AG04449 (cell line): ENCODE results near the gene IQCM.

Experiments
- CTCF ChIA-PET: fragments of 350-600 bp; formaldehyde crosslinking; extraction: SDS; loops from one replicate; lab custom pipeline; 2021; ENCODE audit warnings: antibody characterized with exemption; lab: Yijun Ruan, JAX
- POLR2A ChIA-PET: fragments of 400-600, 350-600 bp; formaldehyde crosslinking; extraction: SDS; loops from one replicate; lab custom pipeline; 2020; ENCODE audit warnings: antibody characterized with exemption, inconsistent platforms; lab: Yijun Ruan, JAX
- DNase-seq: peaks from one replicate; pipeline ENCODE4 v3.0.0-alpha.2; 2010; ENCODE audit warnings: low read depth, low spot score
- H3K4me3 ChIP-seq: 2 replicates; pipeline ENCODE4 v1.5.1; 2011; ENCODE audit warnings: low read depth, mild to moderate bottlenecking, control low read depth, low read length
- TF ChIP-seq, protein P1 (sequence below): IDR thresholded peaks from one replicate; pipeline ENCODE4 v1.5.1; 2011; ENCODE audit warnings: mild to moderate bottlenecking, moderate library complexity, low read length, control low read depth, inconsistent platforms; ENCODE audit not compliant: insufficient read depth; ENCODE audit errors: missing control alignments

Gene IQCM

DNA sequence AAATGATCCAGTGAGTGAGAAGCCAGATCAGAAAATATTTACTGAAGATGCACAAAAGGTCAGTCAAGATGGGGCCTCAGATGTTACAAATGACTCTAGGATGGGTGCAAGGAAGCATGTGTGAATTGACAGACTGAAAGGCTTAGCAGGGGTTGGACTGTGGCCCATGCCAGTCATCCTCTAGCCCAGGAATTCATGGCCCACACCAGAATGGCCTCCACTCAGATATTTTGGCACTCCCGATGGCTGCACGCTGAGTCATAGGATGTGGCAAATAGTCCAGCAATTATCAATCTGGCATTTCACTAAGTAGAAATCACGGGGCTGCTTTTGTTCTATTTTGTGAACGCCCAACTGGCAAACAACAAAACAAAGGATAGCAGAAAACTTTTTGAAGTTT lies 406.5 kb downstream of the IQCM start:
- ChIA-PET CTCF (no interaction called here), POLR2A (no interaction called here)
- peak; percentile 16 for DNase-seq
- H3K4me3 ChIP-seq, result no peak overlapping the region
- TF ChIP-seq, protein P1, sequence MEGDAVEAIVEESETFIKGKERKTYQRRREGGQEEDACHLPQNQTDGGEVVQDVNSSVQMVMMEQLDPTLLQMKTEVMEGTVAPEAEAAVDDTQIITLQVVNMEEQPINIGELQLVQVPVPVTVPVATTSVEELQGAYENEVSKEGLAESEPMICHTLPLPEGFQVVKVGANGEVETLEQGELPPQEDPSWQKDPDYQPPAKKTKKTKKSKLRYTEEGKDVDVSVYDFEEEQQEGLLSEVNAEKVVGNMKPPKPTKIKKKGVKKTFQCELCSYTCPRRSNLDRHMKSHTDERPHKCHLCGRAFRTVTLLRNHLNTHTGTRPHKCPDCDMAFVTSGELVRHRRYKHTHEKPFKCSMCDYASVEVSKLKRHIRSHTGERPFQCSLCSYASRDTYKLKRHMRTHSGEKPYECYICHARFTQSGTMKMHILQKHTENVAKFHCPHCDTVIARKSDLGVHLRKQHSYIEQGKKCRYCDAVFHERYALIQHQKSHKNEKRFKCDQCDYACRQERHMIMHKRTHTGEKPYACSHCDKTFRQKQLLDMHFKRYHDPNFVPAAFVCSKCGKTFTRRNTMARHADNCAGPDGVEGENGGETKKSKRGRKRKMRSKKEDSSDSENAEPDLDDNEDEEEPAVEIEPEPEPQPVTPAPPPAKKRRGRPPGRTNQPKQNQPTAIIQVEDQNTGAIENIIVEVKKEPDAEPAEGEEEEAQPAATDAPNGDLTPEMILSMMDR, result no peak

- TF ChIP-seq, protein P1, result no peak
- no peak for DNase-seq
- H3K4me3 ChIP-seq, result no peak overlapping the region
- ChIA-PET POLR2A (no interaction called here), CTCF (no interaction called here)
Observed at GRCh38 chr4:149404143-149404542, 411.5 kb downstream of the IQCM start.

DNA sequence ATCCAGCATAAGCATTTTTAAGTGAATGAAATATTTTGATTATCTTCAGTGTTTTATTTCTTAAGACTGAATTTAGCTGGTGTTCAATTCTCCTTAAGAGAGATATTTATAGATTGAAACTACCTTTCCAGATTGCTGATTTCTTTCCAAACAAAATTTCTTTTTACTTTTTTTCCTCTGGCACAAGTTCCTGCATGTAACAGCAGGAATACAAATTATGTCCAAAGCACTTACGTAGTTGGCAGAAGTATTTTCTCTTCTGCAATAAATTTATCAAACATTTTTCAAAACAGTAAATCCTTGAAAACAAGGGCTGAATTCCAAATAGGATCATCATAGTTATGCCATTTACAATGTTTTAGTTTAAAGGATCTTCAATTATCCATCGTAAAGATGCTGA lies 412.6 kb downstream of the IQCM start:
- DNase-seq, result no peak
- ChIA-PET CTCF (no interaction called here), POLR2A (no interaction called here)
- H3K4me3 ChIP-seq, result no peak overlapping the region
- TF ChIP-seq, protein P1, result no peak

GRCh38 chr4:149398993-149399392 lies 416.6 kb downstream of the IQCM start:
- POLR2A ChIA-PET, result no interaction called here
- H3K4me3 ChIP-seq, result no peak overlapping the region
- TF ChIP-seq, protein P1, result no peak
- no peak for DNase-seq
- CTCF ChIA-PET, result interaction anchor here (1.5 to 1.7 kb wide), 2 partner anchors 29 to 498 kb away, joined by 3 to 6 read pairs; no protein-coding TSS in a partner anchor

- ChIA-PET POLR2A (no interaction called here), CTCF (interaction anchor here (0.7 to 9.9 kb wide), 15 partner anchors 9 to 533 kb away, joined by 3 to 103 read pairs (median 5); no protein-coding TSS in a partner anchor)
- TF ChIP-seq, protein P1, result peak; percentile 44
- peak; percentile 3 for DNase-seq
- H3K4me3 ChIP-seq, result no peak overlapping the region
Observed at GRCh38 chr4:149370785-149371420, 444.7 kb downstream of the IQCM start.

- CTCF ChIA-PET, result interaction anchor here (0.5 to 9.9 kb wide), 6 partner anchors 20 to 531 kb away, joined by 3 to 103 read pairs (median 4); no protein-coding TSS in a partner anchor
- POLR2A ChIA-PET, result no interaction called here
- no peak for DNase-seq
- no peak overlapping the region for H3K4me3 ChIP-seq
- TF ChIP-seq, protein P1, result no peak
Observed at GRCh38 chr4:149370002-149370401, 445.6 kb downstream of the IQCM start.
